Right ventricle myocardium inferior (tissue), 1 donor: Measurements from ENCODE around the gene USP34. TPM values are rescaled to one million over a fixed set of nuclear protein-coding genes. Genes with fewer than 3 reads are reported as not detected.
"Not testable (repeated sequence)": the region's sequence is repeated elsewhere in the genome, so short reads cannot be mapped to it uniquely, and the experiment has no call there.

ENCODE experiments used
- ATAC-seq: fragments of 200-7000 bp; cut with Tn5 transposase; one replicate; pipeline ENCODE4 v1.9.1; 2020; ENCODE audit warnings: mild to moderate bottlenecking, moderate library complexity
- DNase-seq: peaks from one replicate; pipeline ENCODE4 v3.0.0; 2021; ENCODE audit errors: missing footprints
- intact Hi-C: fragments of 100-400 bp; cut with DNase I; formaldehyde crosslinking; loops from one replicate; pipeline ENCODE4 v1.11.0; 2022
- total RNA-seq: library from RNA; stranded (reverse); fragmentation: NEBNext Ultra II Directional; extraction: Animal tissue kit (Norgen Biotek cat#: 25700); gene quantifications from one replicate; pipeline ENCODE4 v1.2.1, GENCODE V29; 2021
- donor health status: DM: no; HTN: yes; CAD: no; lungs with severe emphysema.

Gene USP34
- total RNA-seq, 1 donor from 2014 or later = 45.7 TPM

DNA sequence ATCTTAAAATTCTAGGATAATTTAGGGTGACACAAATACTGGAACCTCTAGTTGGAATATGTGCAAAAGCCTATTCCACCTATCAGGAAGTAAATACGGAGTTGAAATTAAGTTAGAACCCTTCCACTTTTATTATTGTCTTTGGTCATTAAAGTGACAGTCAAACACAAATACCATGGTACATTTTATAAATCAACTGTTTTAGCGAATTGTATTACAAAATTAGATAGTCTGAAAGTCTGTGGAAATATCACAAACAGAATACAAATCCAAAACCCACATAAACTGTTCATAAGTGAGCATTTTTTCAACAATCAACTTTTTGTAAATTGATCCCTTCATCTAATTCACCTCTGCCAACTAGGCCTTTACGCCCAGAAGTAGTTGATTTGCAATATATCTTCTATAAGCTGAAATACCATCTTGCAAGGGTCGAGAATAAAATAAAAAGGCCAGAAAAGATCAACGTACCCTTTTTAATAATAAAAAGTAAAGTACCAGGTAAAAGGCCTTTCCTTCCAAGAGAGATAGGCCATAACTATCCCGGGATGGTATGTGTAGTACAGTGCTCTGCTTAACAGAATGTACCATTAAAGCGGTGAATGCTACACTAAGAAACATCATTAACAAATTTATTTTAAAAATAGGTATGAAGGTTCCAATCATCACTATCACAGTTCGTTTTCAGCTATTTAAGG lies 1.3 kb downstream of the USP34 start:
- DNase-seq (no peak), ATAC-seq (no peak)
- intact Hi-C loops = loop anchor here (5.0 kb wide), 2 partner anchors 112 to 223 kb away; no protein-coding TSS in a partner anchor

DNA sequence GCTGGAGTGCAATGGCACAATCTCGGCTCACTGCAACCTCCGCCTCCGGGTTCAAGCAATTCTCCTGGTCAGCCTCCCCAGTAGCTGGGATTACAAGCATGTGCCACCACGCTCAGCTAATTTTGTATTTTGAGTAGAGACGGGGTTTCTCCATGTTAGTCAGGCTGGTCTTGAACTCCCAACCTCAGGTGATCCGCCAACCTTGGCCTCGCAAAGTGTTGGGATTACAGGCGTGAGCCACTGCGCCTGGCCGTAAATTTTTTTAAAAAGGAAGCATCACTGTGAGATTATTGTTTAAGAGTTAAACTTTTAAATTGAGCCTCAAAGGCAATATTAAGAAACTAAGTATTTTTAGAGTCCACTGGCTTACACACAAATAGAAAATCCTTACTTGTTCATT lies 2.7 kb downstream of the USP34 start:
- intact Hi-C loops, ATAC-seq, DNase-seq: not testable (repeated sequence)

DNA sequence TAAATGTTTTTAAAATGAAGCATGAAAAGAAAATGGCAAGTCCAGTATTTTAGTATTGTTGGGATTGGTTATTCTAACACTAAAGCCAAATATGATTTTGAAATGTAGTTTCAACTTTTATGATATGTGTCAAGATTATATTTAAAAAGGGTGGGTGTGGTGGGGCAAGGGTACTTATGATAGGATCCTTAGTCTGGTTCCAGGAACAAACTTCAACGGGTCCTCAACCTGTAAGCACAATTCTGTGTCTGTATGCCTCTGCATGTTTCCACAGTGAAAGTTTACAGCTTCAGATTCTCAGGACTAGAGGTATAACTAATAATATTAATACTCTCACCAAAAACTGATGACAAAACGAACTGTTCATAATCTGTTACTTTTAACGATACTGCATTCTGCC lies 5.8 kb downstream of the USP34 start:
- DNase-seq (no peak), ATAC-seq (no peak)
- intact Hi-C loops = no loop called here

- DNase-seq (no peak), ATAC-seq (no peak)
- intact Hi-C loops = no loop called here
These were observed 7.0 kb downstream of the USP34 start for GRCh38 chr2:61463769-61464475.

DNA sequence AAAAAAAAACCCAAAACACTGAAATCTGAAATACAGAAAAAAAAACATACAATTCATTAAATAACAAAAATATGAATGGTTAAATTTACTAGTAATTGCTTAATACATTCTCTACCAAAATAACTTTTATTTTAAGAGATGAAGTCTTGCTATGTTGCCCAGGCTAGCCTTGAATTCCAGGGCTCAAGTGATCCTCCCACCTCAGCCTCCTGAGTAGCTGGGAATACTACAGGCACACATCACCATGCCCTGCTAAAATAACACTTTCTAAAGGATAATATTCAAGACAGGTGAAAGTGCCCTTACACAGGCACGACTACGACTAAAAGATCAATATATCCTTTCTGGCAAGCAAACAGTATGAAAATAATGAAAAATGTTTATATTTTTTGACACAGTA lies 9.5 kb downstream of the USP34 start:
- DNase-seq = no peak
- intact Hi-C loops = no loop called here
- no peak for ATAC-seq

DNA sequence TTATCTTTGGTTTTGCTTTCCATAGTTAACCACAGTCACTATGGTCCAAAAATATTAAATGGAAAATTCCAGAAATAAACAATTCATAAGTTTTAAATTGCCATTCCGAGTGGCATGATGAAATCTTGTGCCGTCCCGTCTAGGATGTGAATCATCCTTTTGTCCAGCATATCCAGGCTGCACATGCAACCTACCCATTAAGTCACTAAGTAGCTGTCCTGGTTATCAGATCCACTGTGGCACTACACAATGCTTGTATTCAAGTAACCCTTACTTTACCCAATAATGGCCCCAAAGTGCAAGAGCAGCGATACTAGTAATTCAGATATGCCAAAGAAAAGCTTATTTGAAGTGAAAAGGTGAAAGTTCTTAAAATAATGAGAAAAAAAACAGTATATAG lies 10.7 kb downstream of the USP34 start:
- ATAC-seq = no peak
- DNase-seq = no peak
- intact Hi-C loops = no loop called here

- intact Hi-C loops = no loop called here
- no peak for ATAC-seq
- no peak for DNase-seq
These were observed 14.0 kb downstream of the USP34 start for GRCh38 chr2:61456746-61457420.

DNA sequence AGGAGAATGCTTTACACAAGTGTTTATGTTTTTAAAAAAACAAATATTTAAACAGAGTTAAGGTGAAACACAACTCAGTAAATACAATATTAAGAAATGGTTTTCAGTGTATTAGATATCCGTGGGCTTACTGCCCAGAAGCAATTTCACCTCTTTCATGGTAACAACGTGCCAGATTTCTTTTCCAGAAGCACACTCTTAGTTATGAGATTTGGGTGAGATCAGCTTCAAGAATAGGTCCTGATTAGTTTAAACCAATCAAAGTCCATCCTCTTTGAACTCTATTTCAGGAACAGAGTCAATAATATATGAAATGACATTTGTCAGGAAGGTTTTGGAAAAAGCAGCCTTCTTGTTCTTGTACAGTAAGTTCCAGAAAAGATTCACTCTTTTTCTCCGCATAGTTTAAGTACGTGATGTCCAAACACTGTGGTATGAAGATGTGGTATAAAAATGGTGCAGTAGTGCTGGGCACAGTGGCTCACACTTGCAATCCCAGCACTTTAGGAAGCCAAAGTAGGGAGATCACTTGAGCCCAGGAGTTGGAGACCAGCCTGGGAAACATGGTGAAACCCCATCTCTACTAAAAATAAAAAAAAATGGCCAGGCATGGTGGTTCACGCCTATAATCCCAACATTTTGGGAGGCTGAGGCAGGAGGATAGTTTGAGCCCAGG lies 14.7 kb downstream of the USP34 start:
- no peak for ATAC-seq
- intact Hi-C loops = no loop called here
- no peak for DNase-seq

DNA sequence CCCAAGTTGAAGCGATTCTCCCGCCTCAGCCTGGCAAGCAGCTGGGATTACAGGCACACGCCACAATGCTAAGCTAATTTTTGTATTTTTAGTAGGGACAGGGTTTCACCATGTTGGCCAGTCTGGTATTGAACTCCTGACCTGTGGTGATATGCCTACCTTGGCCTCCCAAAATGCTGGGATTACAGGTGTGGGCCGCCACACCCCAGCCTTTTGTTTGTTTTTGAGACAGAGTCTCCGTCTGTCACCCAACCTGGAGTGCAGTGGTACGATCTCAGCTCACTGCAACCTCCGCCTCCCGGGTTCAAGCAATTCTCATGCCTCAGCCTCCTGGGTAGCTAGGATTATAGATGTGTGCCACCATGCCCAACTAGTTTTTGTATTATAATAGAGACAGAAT lies 15.9 kb downstream of the USP34 start:
- ATAC-seq = not testable (repeated sequence)

DNA sequence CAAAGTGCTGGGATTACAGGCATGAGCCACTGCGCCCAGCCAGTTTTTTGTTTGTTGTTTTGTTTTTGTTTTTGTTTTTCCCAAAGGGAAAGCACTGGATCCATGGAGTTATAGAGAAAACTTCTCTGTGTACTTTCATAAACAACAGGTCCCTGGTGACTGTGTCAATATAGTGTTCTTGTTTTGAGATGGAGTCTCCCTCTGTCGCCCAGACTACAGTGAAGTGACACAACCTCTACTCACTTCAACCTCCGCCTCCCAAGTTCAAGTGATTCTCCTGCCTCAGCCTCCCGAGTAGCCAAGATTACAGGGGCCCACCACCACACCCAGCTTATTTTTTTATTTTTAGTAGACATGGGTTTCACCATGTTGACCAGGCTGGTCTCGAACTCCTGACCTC lies 16.5 kb downstream of the USP34 start:
- DNase-seq = no peak
- intact Hi-C loops = no loop called here
- ATAC-seq = no peak

More for the DNA sequence above, 15.9 kb downstream of the USP34 start:
- intact Hi-C loops, DNase-seq: not testable (repeated sequence)

GRCh38 chr2:61452392-61452791 lies 18.5 kb downstream of the USP34 start:
- ATAC-seq (no peak), DNase-seq (no peak)
- intact Hi-C loops = no loop called here

GRCh38 chr2:61451178-61451577 lies 19.7 kb downstream of the USP34 start:
- no peak for ATAC-seq
- intact Hi-C loops = no loop called here

GRCh38 chr2:61450144-61450543 lies 20.7 kb downstream of the USP34 start:
- ATAC-seq (no peak), DNase-seq (no peak)
- intact Hi-C loops = no loop called here

More at GRCh38 chr2:61451178-61451577, 19.7 kb downstream of the USP34 start:
- DNase-seq = no peak

DNA sequence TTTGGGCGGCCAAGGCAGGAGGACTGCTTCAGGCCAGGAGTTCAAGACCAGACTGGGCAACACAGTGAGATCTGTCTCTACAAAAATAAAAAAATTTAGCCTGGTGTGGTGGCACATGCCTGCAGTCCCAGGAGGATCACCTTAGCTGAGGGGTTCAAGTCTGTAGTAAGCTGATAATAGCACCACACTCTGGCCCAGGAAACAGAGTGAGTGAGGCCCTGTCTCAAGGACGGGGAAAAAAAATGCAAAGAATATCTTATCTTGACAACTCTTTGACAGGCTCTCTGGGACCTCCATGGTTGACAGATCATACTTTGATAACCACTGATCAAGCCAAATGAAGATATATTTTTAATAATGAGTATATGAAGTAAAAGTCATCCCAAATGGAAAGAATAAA lies 22.7 kb downstream of the USP34 start:
- no peak for ATAC-seq
- intact Hi-C loops = no loop called here

GRCh38 chr2:61446971-61447370 lies 23.9 kb downstream of the USP34 start:
- intact Hi-C loops, ATAC-seq, DNase-seq: not testable (repeated sequence)

More for the DNA sequence above, 22.7 kb downstream of the USP34 start:
- DNase-seq = no peak

- intact Hi-C loops = no loop called here
- no peak for ATAC-seq
- no peak for DNase-seq
These were observed 27.4 kb downstream of the USP34 start for GRCh38 chr2:61443342-61444041.

GRCh38 chr2:61439241-61440002 lies 31.5 kb downstream of the USP34 start:
- ATAC-seq (peak; percentile 88), DNase-seq (peak; percentile 71)
- intact Hi-C loops = no loop called here

DNA sequence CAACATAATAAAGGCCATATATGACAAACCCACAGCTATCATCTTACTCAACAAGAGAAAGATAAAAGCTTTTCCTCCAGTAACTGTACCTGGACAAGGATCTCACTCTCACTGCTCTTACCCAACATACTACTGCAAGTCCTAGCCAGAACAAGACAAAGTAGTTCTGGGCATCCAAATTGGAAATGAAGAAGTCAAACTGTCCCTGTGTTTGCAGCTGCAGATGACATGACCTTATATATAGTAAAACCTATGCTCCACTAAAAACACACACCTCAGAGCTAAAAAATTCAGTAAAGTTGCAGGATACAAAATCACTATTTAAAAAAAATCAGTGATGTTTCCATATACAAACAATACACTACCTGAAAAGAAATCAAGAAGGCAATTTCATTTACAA lies 32.2 kb downstream of the USP34 start:
- ATAC-seq = no peak
- intact Hi-C loops = no loop called here
- no peak for DNase-seq
